SK-N-SH (cell line): Measurements from ENCODE around the gene ZNF81. TPM values are rescaled to one million over a fixed set of nuclear protein-coding genes. Genes with fewer than 3 reads are reported as not detected.

Source experiments
- CTCF ChIA-PET: fragments of 300-600, 350-600 bp; formaldehyde crosslinking; extraction: SDS; loops from one replicate; lab custom pipeline; 2021; lab: Yijun Ruan, JAX
- POLR2A ChIA-PET: fragments of 350-600 bp; sonication (Branson Sonifier 250); formaldehyde crosslinking; extraction: SDS; loops from one replicate; lab custom pipeline; 2020; ENCODE audit warnings: antibody characterized with exemption, inconsistent platforms; lab: Yijun Ruan, JAX
- DNase-seq: peaks from one replicate; pipeline ENCODE4 v3.0.0; 2012
- H2AFZ ChIP-seq: fragments of 200-600 bp; sonication (generic); 2 replicates; pipeline ENCODE4 v1.8.1; 2016; ENCODE audit warnings: antibody characterized with exemption, mild to moderate bottlenecking, low read depth
- H3F3A ChIP-seq: fragments of 200-600 bp; sonication (generic); replicated peaks from 2 replicates; pipeline ENCODE3; 2016; ENCODE audit warnings: antibody characterized with exemption, mild to moderate bottlenecking; ENCODE audit not compliant: insufficient read depth
- H3K27ac ChIP-seq, 2 experiments: fragments of 200-500 bp in 1 of 2; fragments of 200-600 bp in 1 of 2; sonication (Bioruptor generic) in 1 of 2; sonication (generic), shearing (Covaris generic) in 1 of 2; 2 replicates each; pipeline versions ENCODE4 v1.5.1 to v1.6.1; 2014 to 2016; ENCODE audit warnings: low read depth in 2 of 2, inconsistent platforms in 1 of 2, low read length in 1 of 2, mild to moderate bottlenecking in 1 of 2, mixed read lengths in 1 of 2
- H3K27me3 ChIP-seq: fragments of 200-600 bp; sonication (generic), shearing (Covaris generic); 2 replicates; pipeline ENCODE4 v1.6.1; 2016; ENCODE audit warnings: mixed run types; ENCODE audit not compliant: insufficient read depth
- H3K36me3 ChIP-seq, 2 experiments: fragments of 200-500 bp in 1 of 2; fragments of 200-600 bp in 1 of 2; sonication (Bioruptor generic) in 1 of 2; sonication (generic) in 1 of 2; replicated peaks in 1 of 2; 2 replicates each; pipeline versions ENCODE3 to v1.5.1; 2014 to 2016; ENCODE audit warnings: low read length in 1 of 2, mild to moderate bottlenecking in 1 of 2; ENCODE audit not compliant: insufficient read depth in 2 of 2, control insufficient read depth in 1 of 2
- H3K4me1 ChIP-seq, 2 experiments: fragments of 200-500 bp in 1 of 2; fragments of 200-600 bp in 1 of 2; sonication (Bioruptor generic) in 1 of 2; sonication (generic), shearing (Covaris generic) in 1 of 2; 2 replicates each; pipeline versions ENCODE4 v1.5.1 to v1.6.1; 2014 to 2016; ENCODE audit warnings: low read depth in 1 of 2, low read length in 1 of 2, mixed run types in 1 of 2; ENCODE audit not compliant: insufficient read depth in 2 of 2, control insufficient read depth in 1 of 2
- H3K4me2 ChIP-seq: fragments of 200-600 bp; sonication (generic), shearing (Covaris generic); 2 replicates; pipeline ENCODE4 v1.6.1; 2017; ENCODE audit warnings: mixed run types
- H3K4me3 ChIP-seq, 2 experiments: fragments of 200-500 bp in 1 of 2; fragments of 200-600 bp in 1 of 2; sonication (Bioruptor generic) in 1 of 2; sonication (generic), shearing (Covaris generic) in 1 of 2; 2 replicates each; pipeline versions ENCODE4 v1.5.1 to v1.8.1; 2014 to 2016; ENCODE audit warnings: low read depth in 2 of 2, inconsistent platforms in 1 of 2, low read length in 1 of 2, mild to moderate bottlenecking in 1 of 2, mixed read lengths in 1 of 2, moderate library complexity in 1 of 2
- H3K79me2 ChIP-seq: fragments of 200-600 bp; sonication (generic); 2 replicates; pipeline ENCODE4 v1.8.1; 2017; ENCODE audit warnings: mild to moderate bottlenecking; ENCODE audit not compliant: insufficient read depth
- H3K9ac ChIP-seq: fragments of 200-600 bp; sonication (generic); 2 replicates; pipeline ENCODE4 v1.6.1; 2017; ENCODE audit warnings: mixed run types
- H3K9me2 ChIP-seq: fragments of 200-600 bp; sonication (generic); 2 replicates; pipeline ENCODE4 v1.6.1; 2017; ENCODE audit warnings: mixed run types
- H3K9me3 ChIP-seq: fragments of 200-600 bp; sonication (generic); 2 replicates; pipeline ENCODE4 v1.6.1; 2017; ENCODE audit warnings: mixed run types, mild to moderate bottlenecking, moderate library complexity
- H4K20me1 ChIP-seq: fragments of 200-600 bp; sonication (generic); 2 replicates; pipeline ENCODE4 v1.6.1; 2017; ENCODE audit warnings: mild to moderate bottlenecking, mixed run types; ENCODE audit not compliant: insufficient read depth
- EZH2phosphoT487 ChIP-seq: fragments of 200-600 bp; sonication (generic); IDR thresholded peaks from 2 replicates; pipeline ENCODE4 v1.6.1; 2017; ENCODE audit warnings: low read depth, mixed run types, mild to moderate bottlenecking, antibody characterized with exemption, moderate library complexity, borderline replicate concordance
- FOSL2 ChIP-seq: IDR thresholded peaks from 2 replicates; pipeline ENCODE4 v1.4.0; 2012; ENCODE audit warnings: low read depth, mild to moderate bottlenecking, moderate library complexity, borderline replicate concordance
- FOXJ3 ChIP-seq: sonication (generic); formaldehyde crosslinking; IDR thresholded peaks from 2 replicates; pipeline ENCODE4 v1.5.1; 2020; ENCODE audit warnings: mild to moderate bottlenecking, missing genetic modification reagents
- FOXM1 ChIP-seq: IDR thresholded peaks from 2 replicates; pipeline ENCODE4 v1.4.0; 2012; ENCODE audit warnings: low read depth, mild to moderate bottlenecking
- GATA2 ChIP-seq: sonication (generic); formaldehyde crosslinking; IDR thresholded peaks from 2 replicates; pipeline ENCODE4 v1.5.0; 2020; ENCODE audit warnings: mild to moderate bottlenecking, missing genetic modification reagents
- NRF1 ChIP-seq: IDR thresholded peaks from 2 replicates; pipeline ENCODE4 v1.6.1; 2012; ENCODE audit warnings: low read depth, mild to moderate bottlenecking, low read length
- POLR2AphosphoS5 ChIP-seq: IDR thresholded peaks from 2 replicates; pipeline ENCODE4 v1.6.1; 2012; ENCODE audit warnings: low read depth, low read length
- RCOR1 ChIP-seq: fragments of 150-350 bp; IDR thresholded peaks from 2 replicates; pipeline ENCODE4 v1.6.1; 2017; ENCODE audit warnings: antibody characterized with exemption, low read length
- RXRA ChIP-seq: IDR thresholded peaks from 2 replicates; pipeline ENCODE4 v1.4.0; 2012; ENCODE audit warnings: low read depth, mild to moderate bottlenecking, borderline replicate concordance
- SIN3A ChIP-seq: IDR thresholded peaks from 2 replicates; pipeline ENCODE4 v1.6.1; 2012; ENCODE audit warnings: low read depth, mild to moderate bottlenecking, low read length, moderate library complexity, borderline replicate concordance
- SMC3 ChIP-seq: IDR thresholded peaks from 2 replicates; pipeline ENCODE4 v1.6.1; 2012; ENCODE audit warnings: low read depth, low read length, improper control_type of control experiment
- TAF1 ChIP-seq: IDR thresholded peaks from 2 replicates; pipeline ENCODE4 v1.6.1; 2012; ENCODE audit warnings: low read depth, mild to moderate bottlenecking, low read length, moderate library complexity, borderline replicate concordance
- TEAD4 ChIP-seq: IDR thresholded peaks from 2 replicates; pipeline ENCODE4 v1.4.0; 2012; ENCODE audit warnings: mild to moderate bottlenecking, borderline replicate concordance; ENCODE audit not compliant: insufficient read depth
- WGBS: methylation state at CpG from one replicate; pipeline ENCODE4 v1.1.6; 2017; ENCODE audit warnings: low lambda C conversion rate; 5-methylcytosine and 5-hydroxymethylcytosine counted together
- polyA plus RNA-seq, 3 experiments: library from polyadenylated mRNA; depleted of rRNA; stranded (reverse); fragments of >200 nt; gene quantifications; 2 replicates each; pipeline ENCODE4 v1.2.3, GENCODE V29; 2012
- TF ChIP-seq, protein P1 (sequence below): fragments of 200-600 bp; sonication (generic); IDR thresholded peaks from 2 replicates; pipeline ENCODE4 v1.6.1; 2017; ENCODE audit warnings: antibody characterized with exemption, mild to moderate bottlenecking, moderate library complexity
- TF ChIP-seq, protein P2 (sequence below): fragments of 150-350 bp; IDR thresholded peaks from 2 replicates; pipeline ENCODE4 v1.6.1; 2017; ENCODE audit warnings: antibody characterized with exemption, low read length, low read depth, borderline replicate concordance
- TF ChIP-seq, protein P3 (sequence below): IDR thresholded peaks from 2 replicates; pipeline ENCODE4 v1.4.0; 2012; ENCODE audit warnings: low read depth, borderline replicate concordance
- TF ChIP-seq, protein P4 (sequence below): fragments of 150-350 bp; IDR thresholded peaks from 2 replicates; pipeline ENCODE4 v1.6.1; 2016; ENCODE audit warnings: mild to moderate bottlenecking, low read depth, low read length

Gene ZNF81
- polyA plus RNA-seq, 1 of the 3 experiments (the other 2 are of a cell fraction), result 3.5 TPM

DNA sequence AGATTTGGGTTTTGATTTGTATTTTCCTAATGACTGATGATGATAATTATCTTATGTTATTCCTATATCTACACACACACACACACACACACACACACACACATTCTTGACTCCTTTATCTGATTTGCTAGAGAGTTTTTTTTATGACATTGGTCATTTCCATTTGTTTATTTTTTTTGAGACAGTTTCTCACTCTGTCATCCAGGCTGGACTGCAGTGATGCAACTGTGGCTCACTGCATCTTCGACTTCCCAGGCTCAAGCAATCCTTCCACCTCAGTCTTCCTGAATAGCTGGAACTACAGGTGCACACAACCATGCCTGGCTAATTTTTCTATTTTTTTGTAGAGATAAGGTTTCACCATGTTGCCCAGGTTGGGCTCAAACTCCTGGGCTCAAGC, 6.7 kb downstream of the ZNF81 start:
- Histone ChIP-seq H3K27ac (no peak overlapping the region), H3K4me3 (no peak overlapping the region), H3K9me2 (no peaks in the 10 kb centered on the region), H3K4me1 (no peaks in the 10 kb centered on the region; a peak in 2 of 4 replicates), H3K27me3 (no peaks in the 10 kb centered on the region), H3K79me2 (peaks cover 18% of the 10 kb centered on the region), H2AFZ (no peak overlapping the region), H3F3A (no peaks in the 10 kb centered on the region), H3K9ac (no peak overlapping the region), H3K4me2 (no peak overlapping the region), H4K20me1 (no peaks in the 10 kb centered on the region), H3K9me3 (no peaks in the 10 kb centered on the region), H3K36me3 (peaks cover 18 to 36% of the 10 kb centered on the region in 2 experiments)
- ChIA-PET POLR2A (no interaction called here), CTCF (interaction anchor here (0.6 kb wide), 1 partner anchor 239 kb away, joined by 4 read pairs; no protein-coding TSS in a partner anchor)
- WGBS, result 83% methylated on average over 1 of the region's 1 CpG
- no peak for DNase-seq
- TF ChIP-seq RCOR1, result no peak
- TF ChIP-seq SMC3, result no peak
- TF ChIP-seq, protein P1, sequence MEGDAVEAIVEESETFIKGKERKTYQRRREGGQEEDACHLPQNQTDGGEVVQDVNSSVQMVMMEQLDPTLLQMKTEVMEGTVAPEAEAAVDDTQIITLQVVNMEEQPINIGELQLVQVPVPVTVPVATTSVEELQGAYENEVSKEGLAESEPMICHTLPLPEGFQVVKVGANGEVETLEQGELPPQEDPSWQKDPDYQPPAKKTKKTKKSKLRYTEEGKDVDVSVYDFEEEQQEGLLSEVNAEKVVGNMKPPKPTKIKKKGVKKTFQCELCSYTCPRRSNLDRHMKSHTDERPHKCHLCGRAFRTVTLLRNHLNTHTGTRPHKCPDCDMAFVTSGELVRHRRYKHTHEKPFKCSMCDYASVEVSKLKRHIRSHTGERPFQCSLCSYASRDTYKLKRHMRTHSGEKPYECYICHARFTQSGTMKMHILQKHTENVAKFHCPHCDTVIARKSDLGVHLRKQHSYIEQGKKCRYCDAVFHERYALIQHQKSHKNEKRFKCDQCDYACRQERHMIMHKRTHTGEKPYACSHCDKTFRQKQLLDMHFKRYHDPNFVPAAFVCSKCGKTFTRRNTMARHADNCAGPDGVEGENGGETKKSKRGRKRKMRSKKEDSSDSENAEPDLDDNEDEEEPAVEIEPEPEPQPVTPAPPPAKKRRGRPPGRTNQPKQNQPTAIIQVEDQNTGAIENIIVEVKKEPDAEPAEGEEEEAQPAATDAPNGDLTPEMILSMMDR, result no peak
- TF ChIP-seq TEAD4, result no peak
- no peak for TF ChIP-seq TAF1
- no peak for TF ChIP-seq NRF1
- TF ChIP-seq, protein P2, sequence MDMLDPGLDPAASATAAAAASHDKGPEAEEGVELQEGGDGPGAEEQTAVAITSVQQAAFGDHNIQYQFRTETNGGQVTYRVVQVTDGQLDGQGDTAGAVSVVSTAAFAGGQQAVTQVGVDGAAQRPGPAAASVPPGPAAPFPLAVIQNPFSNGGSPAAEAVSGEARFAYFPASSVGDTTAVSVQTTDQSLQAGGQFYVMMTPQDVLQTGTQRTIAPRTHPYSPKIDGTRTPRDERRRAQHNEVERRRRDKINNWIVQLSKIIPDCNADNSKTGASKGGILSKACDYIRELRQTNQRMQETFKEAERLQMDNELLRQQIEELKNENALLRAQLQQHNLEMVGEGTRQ, result no peak
- no peak for TF ChIP-seq EZH2phosphoT487
- no peak for TF ChIP-seq FOXM1

DNA sequence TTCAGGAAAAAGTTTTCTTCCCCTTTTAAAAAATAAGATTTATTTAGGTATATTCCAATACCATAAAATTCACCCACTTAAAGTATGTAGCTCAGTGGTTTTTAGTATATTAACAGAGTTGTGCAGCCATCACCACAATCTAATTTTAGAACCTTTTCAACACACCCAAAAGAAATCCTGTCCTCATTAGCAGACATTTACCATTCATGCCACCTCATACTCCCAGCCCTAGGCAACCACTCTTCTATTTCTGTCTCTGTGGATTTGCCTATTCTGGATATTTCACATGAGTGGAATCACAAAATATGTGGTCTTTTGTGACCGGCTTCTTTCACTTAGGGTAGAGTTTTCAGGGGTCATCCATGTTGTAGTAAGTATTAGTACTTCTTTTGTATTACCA, 7.4 kb downstream of the ZNF81 start:
- no peaks in the 10 kb centered on the region for H3K4me1 ChIP-seq
- peaks cover 12% of the 10 kb centered on the region; the same call in 1 of the 2 replicates for H3K79me2 ChIP-seq
- H4K20me1 ChIP-seq, result no peaks in the 10 kb centered on the region
- no peak for DNase-seq
- no peak overlapping the region for H3K4me3 ChIP-seq
- WGBS, result 93% methylated on average over 1 of the region's 1 CpG
- no peak overlapping the region for H3K27ac ChIP-seq
- POLR2A ChIA-PET, result no interaction called here
- no peak overlapping the region for H3K9ac ChIP-seq
- no peaks in the 10 kb centered on the region for H3F3A ChIP-seq
- no peaks in the 10 kb centered on the region for H3K9me3 ChIP-seq
- H3K36me3 ChIP-seq, result peaks cover 24 to 41% of the 10 kb centered on the region in 2 experiments
- CTCF ChIA-PET, result no interaction called here
- H2AFZ ChIP-seq, result no peak overlapping the region
- H3K27me3 ChIP-seq, result no peaks in the 10 kb centered on the region
- H3K9me2 ChIP-seq, result no peaks in the 10 kb centered on the region
- no peak overlapping the region for H3K4me2 ChIP-seq
- TF ChIP-seq RXRA (no peak), FOXJ3 (CRISPR knock-in tag) (no peak), GATA2 (no peak), SIN3A (no peak), TAF1 (no peak), RCOR1 (no peak), FOSL2 (no peak), POLR2AphosphoS5 (no peak), NRF1 (no peak)
- TF ChIP-seq, protein P1, result no peak
- TF ChIP-seq, protein P2, result no peak
- TF ChIP-seq, protein P3, sequence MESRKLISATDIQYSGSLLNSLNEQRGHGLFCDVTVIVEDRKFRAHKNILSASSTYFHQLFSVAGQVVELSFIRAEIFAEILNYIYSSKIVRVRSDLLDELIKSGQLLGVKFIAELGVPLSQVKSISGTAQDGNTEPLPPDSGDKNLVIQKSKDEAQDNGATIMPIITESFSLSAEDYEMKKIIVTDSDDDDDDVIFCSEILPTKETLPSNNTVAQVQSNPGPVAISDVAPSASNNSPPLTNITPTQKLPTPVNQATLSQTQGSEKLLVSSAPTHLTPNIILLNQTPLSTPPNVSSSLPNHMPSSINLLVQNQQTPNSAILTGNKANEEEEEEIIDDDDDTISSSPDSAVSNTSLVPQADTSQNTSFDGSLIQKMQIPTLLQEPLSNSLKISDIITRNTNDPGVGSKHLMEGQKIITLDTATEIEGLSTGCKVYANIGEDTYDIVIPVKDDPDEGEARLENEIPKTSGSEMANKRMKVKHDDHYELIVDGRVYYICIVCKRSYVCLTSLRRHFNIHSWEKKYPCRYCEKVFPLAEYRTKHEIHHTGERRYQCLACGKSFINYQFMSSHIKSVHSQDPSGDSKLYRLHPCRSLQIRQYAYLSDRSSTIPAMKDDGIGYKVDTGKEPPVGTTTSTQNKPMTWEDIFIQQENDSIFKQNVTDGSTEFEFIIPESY, result no peak
- TF ChIP-seq, protein P4, sequence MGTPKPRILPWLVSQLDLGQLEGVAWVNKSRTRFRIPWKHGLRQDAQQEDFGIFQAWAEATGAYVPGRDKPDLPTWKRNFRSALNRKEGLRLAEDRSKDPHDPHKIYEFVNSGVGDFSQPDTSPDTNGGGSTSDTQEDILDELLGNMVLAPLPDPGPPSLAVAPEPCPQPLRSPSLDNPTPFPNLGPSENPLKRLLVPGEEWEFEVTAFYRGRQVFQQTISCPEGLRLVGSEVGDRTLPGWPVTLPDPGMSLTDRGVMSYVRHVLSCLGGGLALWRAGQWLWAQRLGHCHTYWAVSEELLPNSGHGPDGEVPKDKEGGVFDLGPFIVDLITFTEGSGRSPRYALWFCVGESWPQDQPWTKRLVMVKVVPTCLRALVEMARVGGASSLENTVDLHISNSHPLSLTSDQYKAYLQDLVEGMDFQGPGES, result no peak
